Fibroblast of pulmonary artery (primary cell): ENCODE data around the gene HS3ST1.

Experiments
- DNase-seq: peaks from one replicate; pipeline ENCODE4 v3.0.0-alpha.2; 2010; ENCODE audit warnings: low read depth
- H3K4me3 ChIP-seq: replicated peaks from 2 replicates; pipeline ENCODE4 v1.5.1; 2011; ENCODE audit warnings: low read depth, mild to moderate bottlenecking, control low read depth, low read length, moderate library complexity
- CTCF ChIP-seq: IDR thresholded peaks from 2 replicates; pipeline ENCODE4 v1.5.1; 2011; ENCODE audit warnings: mild to moderate bottlenecking, control low read depth, low read length, inconsistent platforms; ENCODE audit errors: missing control alignments

Gene HS3ST1

GRCh38 chr4:11438647-11439046, 10.0 kb upstream of the HS3ST1 start:
- no peak for DNase-seq
- TF ChIP-seq CTCF = no peak
- no peak overlapping the region for H3K4me3 ChIP-seq

- no peak for TF ChIP-seq CTCF
- no peak overlapping the region for H3K4me3 ChIP-seq
- no peak for DNase-seq
Observed at GRCh38 chr4:11436673-11437072, 8.0 kb upstream of the HS3ST1 start.

- H3K4me3 ChIP-seq = no peak overlapping the region
- DNase-seq = no peak
- no peak for TF ChIP-seq CTCF
Observed at GRCh38 chr4:11436084-11436483, 7.4 kb upstream of the HS3ST1 start.

- no peak for DNase-seq
- no peak for TF ChIP-seq CTCF
- no peak overlapping the region for H3K4me3 ChIP-seq
Observed at GRCh38 chr4:11435557-11435956, 6.9 kb upstream of the HS3ST1 start.

DNA sequence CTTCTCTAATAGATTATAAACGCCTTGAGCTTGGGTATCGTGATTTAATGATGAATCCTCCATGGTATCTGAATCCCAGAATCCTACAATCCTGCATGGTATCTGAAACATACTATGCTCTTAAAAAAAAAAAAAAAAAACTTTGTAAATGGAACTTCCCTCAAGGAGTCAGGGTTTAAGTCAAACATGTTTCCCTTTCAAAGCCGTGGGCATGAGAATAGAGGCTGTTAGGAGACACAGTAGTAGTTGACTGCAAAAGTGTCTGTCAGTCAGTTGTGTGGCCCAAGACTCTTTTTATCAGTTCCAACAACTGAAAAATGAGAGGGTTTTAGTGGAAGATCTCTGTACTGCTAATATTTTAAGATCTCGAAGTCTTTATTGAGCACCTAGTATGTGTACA, 2.4 kb upstream of the HS3ST1 start:
- TF ChIP-seq CTCF = no peak
- DNase-seq = no peak
- no peak overlapping the region for H3K4me3 ChIP-seq

- no peak for TF ChIP-seq CTCF
- no peak overlapping the region for H3K4me3 ChIP-seq
- DNase-seq = no peak
Observed at GRCh38 chr4:11430536-11430935, 1.8 kb upstream of the HS3ST1 start.

DNA sequence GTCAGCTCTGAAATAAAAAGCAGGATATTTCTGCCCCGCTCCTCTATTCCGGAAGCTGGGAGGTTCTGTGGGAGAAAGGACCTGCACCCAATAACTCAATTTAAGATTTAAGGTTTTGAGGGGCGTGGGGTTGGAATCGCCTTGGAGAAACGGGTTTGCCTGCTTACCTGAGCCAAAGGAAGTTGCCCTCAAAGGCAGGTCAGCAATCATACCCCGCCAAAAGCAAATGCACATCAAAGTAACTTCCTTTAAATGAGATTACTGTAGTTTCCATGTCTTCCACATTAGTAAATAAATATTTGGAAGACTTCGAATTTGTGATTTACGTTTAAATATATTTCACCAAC, 978 bp upstream of the HS3ST1 start:
- DNase-seq = no peak
- no peak for TF ChIP-seq CTCF
- peak overlapping the region; percentile 71 for H3K4me3 ChIP-seq
